ENCODE measurements around the gene STYK1. TPM values are rescaled to one million over a fixed set of nuclear protein-coding genes. Genes with fewer than 3 reads are reported as not detected.

The STYK1 gene
- polyA plus RNA-seq, 6 donors from 2014 or later = not detected

- Mint-ChIP-seq H3K9me3 (no peaks in the 10 kb centered on the region), H3K36me3 (no peaks in the 10 kb centered on the region), H3K27ac (no peak overlapping the region), H3K4me1 (no peaks in the 10 kb centered on the region), H3K4me3 (no peak overlapping the region), H3K27me3 (peaks cover 0 to 11% (median 0%) of the 10 kb centered on the region in 3 donors)
- ATAC-seq (ENCODE audit: low read depth in 2 of 2) = no peak
- DNase-seq = no peak
These were observed 38.5 kb downstream of the STYK1 start for GRCh38 chr12:10635306-10635705.

- Mint-ChIP-seq H3K4me1 (no peaks in the 10 kb centered on the region), H3K27ac (no peak overlapping the region), H3K9me3 (no peaks in the 10 kb centered on the region), H3K4me3 (no peak overlapping the region), H3K36me3 (no peaks in the 10 kb centered on the region), H3K27me3 (peaks cover 0 to 18% (median 0%) of the 10 kb centered on the region in 3 donors)
- no peak for ATAC-seq (ENCODE audit: low read depth in 2 of 2)
- DNase-seq = no peak
These were observed 39.4 kb downstream of the STYK1 start for GRCh38 chr12:10634427-10634826.

DNA sequence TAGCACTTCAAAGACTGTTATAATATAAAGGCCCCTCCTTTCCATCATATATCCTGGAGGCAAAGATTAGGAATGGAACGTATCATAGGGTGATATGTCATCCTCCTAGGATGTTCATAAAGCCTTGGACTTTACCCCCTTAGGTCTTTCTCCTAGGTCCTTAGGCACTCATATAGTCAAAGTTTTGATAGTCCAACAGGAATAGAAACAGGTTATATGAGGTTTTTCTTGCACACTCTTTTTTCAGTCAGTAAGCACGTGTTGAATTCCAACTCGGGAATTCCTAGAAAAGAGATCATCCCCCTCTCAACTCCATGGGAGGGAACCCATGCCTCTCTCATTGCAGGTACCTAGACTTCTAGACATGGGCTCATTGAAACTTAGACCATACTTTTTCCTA is 40.3 kb downstream of the STYK1 start:
- Mint-ChIP-seq H3K27ac (peak overlapping the region in 1 of 6 donors; percentile 13), H3K9me3 (no peaks in the 10 kb centered on the region), H3K27me3 (peaks cover 0 to 21% (median 0%) of the 10 kb centered on the region in 3 donors), H3K4me1 (no peaks in the 10 kb centered on the region), H3K36me3 (no peaks in the 10 kb centered on the region), H3K4me3 (no peak overlapping the region)
- no peak for ATAC-seq (ENCODE audit: low read depth in 2 of 2)
- no peak for DNase-seq

DNA sequence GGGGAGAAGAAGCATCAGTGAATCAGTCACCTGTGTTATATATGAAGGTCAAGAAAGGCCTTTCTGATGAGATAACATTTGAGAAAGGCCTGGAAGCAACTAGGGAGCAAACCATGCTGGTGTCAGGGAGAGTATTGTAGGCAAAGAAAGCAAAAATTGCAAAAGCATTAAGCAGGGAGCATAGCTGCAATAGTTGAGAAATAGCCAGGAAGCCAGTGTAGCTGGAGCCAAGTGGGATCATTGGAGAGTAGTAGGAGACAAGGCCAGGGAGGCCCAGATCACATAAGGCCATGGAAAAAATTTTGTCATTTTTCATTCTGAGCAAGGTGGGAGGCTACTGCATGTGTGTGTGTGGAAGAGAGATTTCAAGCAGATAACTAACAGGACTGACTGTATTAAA is 41.6 kb downstream of the STYK1 start:
- no peaks in the 10 kb centered on the region for H3K36me3 Mint-ChIP-seq
- H3K27me3 Mint-ChIP-seq = peaks cover 0 to 30% (median 4%) of the 10 kb centered on the region in 3 donors
- H3K9me3 Mint-ChIP-seq = no peaks in the 10 kb centered on the region
- no peak for DNase-seq
- no peaks in the 10 kb centered on the region for H3K4me1 Mint-ChIP-seq
- H3K4me3 Mint-ChIP-seq = no peak overlapping the region
- ATAC-seq (ENCODE audit: low read depth in 2 of 2) = no peak
- H3K27ac Mint-ChIP-seq = peak overlapping the region in 2 of 6 donors; percentile 0 to 33

GRCh38 chr12:10624605-10625004 is 49.2 kb downstream of the STYK1 start:
- H3K36me3 Mint-ChIP-seq = no peaks in the 10 kb centered on the region
- H3K9me3 Mint-ChIP-seq = no peaks in the 10 kb centered on the region
- no peaks in the 10 kb centered on the region for H3K4me1 Mint-ChIP-seq
- H3K27ac Mint-ChIP-seq = no peak overlapping the region
- peaks cover 8 to 41% (median 19%) of the 10 kb centered on the region in 3 donors for H3K27me3 Mint-ChIP-seq
- ATAC-seq (ENCODE audit: low read depth in 2 of 2) (no peak), DNase-seq (no peak)
- H3K4me3 Mint-ChIP-seq = no peak overlapping the region

- no peak overlapping the region for H3K4me3 Mint-ChIP-seq
These were observed 50.7 kb downstream of the STYK1 start for GRCh38 chr12:10623131-10623530.

GRCh38 chr12:10621278-10621677 is 52.6 kb downstream of the STYK1 start:
- DNase-seq (no peak), ATAC-seq (ENCODE audit: low read depth in 2 of 2) (no peak)
- Mint-ChIP-seq H3K27ac (no peak overlapping the region), H3K4me1 (no peaks in the 10 kb centered on the region), H3K27me3 (peaks cover 19 to 41% (median 22%) of the 10 kb centered on the region in 3 donors), H3K36me3 (no peaks in the 10 kb centered on the region), H3K9me3 (no peaks in the 10 kb centered on the region), H3K4me3 (no peak overlapping the region)

More at GRCh38 chr12:10623131-10623530, 50.7 kb downstream of the STYK1 start:
- no peaks in the 10 kb centered on the region for H3K4me1 Mint-ChIP-seq
- H3K27ac Mint-ChIP-seq = no peak overlapping the region
- no peaks in the 10 kb centered on the region for H3K36me3 Mint-ChIP-seq
- DNase-seq = no peak
- ATAC-seq (ENCODE audit: low read depth in 2 of 2) = no peak
- H3K9me3 Mint-ChIP-seq = no peaks in the 10 kb centered on the region
- H3K27me3 Mint-ChIP-seq = peaks cover 19 to 50% (median 25%) of the 10 kb centered on the region in 3 donors

- DNase-seq (no peak), ATAC-seq (ENCODE audit: low read depth in 2 of 2) (no peak)
- Mint-ChIP-seq H3K4me1 (no peaks in the 10 kb centered on the region), H3K36me3 (no peaks in the 10 kb centered on the region), H3K9me3 (no peaks in the 10 kb centered on the region), H3K4me3 (no peak overlapping the region), H3K27me3 (peaks cover 19 to 41% (median 22%) of the 10 kb centered on the region in 3 donors), H3K27ac (no peak overlapping the region)
These were observed 53.6 kb downstream of the STYK1 start for GRCh38 chr12:10620078-10620779.

DNA sequence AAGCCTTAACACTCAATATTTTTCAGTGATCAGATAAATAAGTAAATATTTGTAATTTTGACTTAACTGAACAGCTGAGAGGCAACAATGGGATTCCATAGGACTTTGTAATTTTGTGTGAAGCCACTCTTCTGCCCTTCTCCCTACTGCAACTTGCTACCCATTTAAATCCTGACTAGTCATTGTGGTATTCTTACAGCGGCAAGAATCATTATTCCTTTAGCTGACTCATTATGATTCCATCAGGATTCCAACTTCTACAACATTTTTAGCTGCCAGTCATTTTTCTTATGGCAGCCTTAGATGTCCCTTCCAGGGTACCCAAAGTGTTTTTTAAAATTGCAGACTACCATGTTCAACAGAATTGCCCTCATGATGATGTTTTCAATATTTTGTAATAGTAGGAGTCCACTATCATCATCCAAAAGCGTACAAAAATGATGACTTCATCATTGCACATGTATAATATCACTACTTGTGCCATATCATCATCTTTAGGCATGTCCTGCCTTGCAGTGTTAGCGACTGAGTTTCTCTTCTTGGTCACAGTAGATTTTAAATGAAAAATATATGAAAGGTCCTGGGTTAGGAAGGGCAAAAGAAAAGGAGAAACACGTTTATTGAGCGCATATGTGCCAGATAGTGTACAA is 55.4 kb downstream of the STYK1 start:
- no peak for ATAC-seq (ENCODE audit: low read depth in 2 of 2)
- peaks cover 0 to 1% (median 0%) of the 10 kb centered on the region in 7 donors for H3K9me3 Mint-ChIP-seq
- DNase-seq = no peak
- peaks cover 2 to 5% (median 2%) of the 10 kb centered on the region in 3 donors for H3K4me1 Mint-ChIP-seq
- peaks cover 19 to 41% (median 22%) of the 10 kb centered on the region in 3 donors for H3K27me3 Mint-ChIP-seq
- no peak overlapping the region for H3K27ac Mint-ChIP-seq
- H3K4me3 Mint-ChIP-seq = peak overlapping the region in 1 of 8 donors; percentile 30
- peaks cover 2 to 3% of the 10 kb centered on the region in 2 donors for H3K36me3 Mint-ChIP-seq

DNA sequence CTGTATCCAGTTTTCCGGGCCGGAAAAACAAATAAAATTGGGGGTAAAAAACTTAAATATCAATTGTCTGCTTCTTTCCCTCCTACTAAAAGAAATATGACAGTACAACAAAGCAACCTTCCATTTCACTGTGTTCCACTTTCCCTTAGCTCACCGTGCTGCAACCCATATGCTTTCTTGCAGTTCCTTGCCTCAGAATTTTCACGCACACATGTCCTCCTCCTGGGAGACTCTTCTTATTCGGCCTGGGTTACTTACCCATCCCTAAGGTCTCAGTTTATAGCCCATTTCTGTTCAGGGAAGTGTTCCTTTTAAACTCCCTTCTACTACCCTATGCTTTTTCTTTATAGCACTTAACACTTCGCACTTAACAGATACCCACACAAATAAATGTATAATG is 56.0 kb downstream of the STYK1 start:
- ATAC-seq (ENCODE audit: low read depth in 2 of 2) (no peak), DNase-seq (no peak)
- Mint-ChIP-seq H3K4me1 (peaks cover 7 to 11% (median 8%) of the 10 kb centered on the region in 3 donors), H3K27me3 (peaks cover 19 to 41% (median 22%) of the 10 kb centered on the region in 3 donors), H3K36me3 (peaks cover 4 to 7% of the 10 kb centered on the region in 2 donors), H3K27ac (no peak overlapping the region), H3K9me3 (peaks cover 0 to 4% (median 0%) of the 10 kb centered on the region in 7 donors), H3K4me3 (peak overlapping the region in 1 of 8 donors; percentile 3)

DNA sequence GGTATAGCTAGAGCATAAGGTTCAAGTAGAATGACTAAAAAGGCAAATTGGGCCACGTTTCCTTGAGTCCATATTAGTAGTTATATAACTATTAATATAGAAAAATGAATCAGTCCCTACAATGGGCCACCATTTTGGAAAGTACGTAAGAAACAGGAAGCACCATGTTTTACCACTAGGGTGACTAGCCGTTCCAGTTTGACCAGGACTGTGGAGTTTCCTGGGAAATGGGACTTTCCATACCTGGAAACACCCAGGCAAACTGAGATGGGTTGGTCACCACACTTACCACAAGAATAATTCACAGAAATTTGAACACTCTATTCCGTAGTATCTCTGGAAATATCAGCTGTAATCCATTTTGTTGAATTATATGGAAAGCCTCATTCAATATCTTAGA is 58.3 kb downstream of the STYK1 start:
- Mint-ChIP-seq H3K4me3 (peak overlapping the region in 2 of 8 donors; percentile 40 to 79), H3K27me3 (peaks cover 15 to 29% (median 19%) of the 10 kb centered on the region in 3 donors), H3K36me3 (peaks cover 4 to 7% of the 10 kb centered on the region in 2 donors), H3K27ac (peak overlapping the region in 1 of 6 donors; percentile 71), H3K4me1 (peaks cover 20 to 27% (median 20%) of the 10 kb centered on the region in 3 donors), H3K9me3 (peaks cover 0 to 4% (median 0%) of the 10 kb centered on the region in 7 donors)
- ATAC-seq (ENCODE audit: low read depth in 2 of 2) (no peak), DNase-seq (no peak)

GRCh38 chr12:10614056-10614370 is 59.8 kb downstream of the STYK1 start:
- ATAC-seq (ENCODE audit: low read depth in 2 of 2) (no peak), DNase-seq (no peak)
- Mint-ChIP-seq H3K4me3 (peak overlapping the region; percentile 97 to 100 (median 99)), H3K9me3 (peaks cover 0 to 4% (median 0%) of the 10 kb centered on the region in 7 donors), H3K27me3 (peaks cover 5 to 14% (median 5%) of the 10 kb centered on the region in 3 donors), H3K4me1 (peaks cover 20 to 27% (median 23%) of the 10 kb centered on the region in 3 donors), H3K27ac (peak overlapping the region; percentile 100), H3K36me3 (peaks cover 8 to 15% of the 10 kb centered on the region in 2 donors)

DNA sequence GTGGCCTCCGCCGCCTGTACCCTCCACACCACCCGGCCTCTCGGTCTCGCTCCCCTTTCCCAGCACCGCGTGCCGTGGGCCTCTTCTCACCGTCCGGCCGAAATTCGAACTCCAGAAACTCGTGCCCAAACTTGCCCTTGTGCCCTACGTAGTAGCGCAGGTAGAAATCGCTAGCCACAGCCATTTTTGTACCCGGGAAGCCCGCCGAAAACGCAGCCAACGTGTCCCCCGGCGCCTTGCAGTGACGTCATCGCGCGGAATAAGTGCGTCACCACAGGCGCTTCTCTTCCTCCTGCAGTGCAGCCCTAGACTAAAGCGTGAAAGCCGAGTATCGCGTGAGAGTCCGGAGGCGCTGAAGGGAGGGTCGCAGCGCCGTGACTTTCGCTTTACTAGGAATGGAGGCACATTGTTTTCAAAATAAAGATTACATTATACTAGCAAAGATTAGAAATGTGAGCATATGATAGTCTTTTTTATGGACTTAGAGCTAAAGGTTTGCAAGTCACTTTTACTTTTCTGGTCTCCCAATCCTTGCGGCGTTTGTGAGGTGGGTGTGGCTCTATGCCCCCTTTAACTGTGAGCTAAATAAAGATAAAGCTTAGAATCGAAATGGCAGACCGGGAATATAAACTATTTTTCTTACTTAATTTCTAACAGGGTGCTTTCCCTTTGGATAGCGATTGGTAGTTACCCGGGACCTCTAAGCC is 60.4 kb downstream of the STYK1 start, which contains the start of gene MAGOHB:
Gene MAGOHB (minus strand): TSS at position 261 of the 707 bp plus-strand sequence. CDS start 77 bp downstream, at position 184.
- ATAC-seq (ENCODE audit: low read depth in 2 of 2) = peak; percentile 93 to 95
- peak within 1 kb of the TSS; percentile 97 to 100 (median 99) for H3K4me3 Mint-ChIP-seq
- peak within 1 kb of the TSS; percentile 100 for H3K27ac Mint-ChIP-seq
- H3K36me3 Mint-ChIP-seq = peaks cover 8 to 15% of the 10 kb centered on the region in 2 donors
- peaks cover 0 to 4% (median 0%) of the 10 kb centered on the region in 7 donors for H3K9me3 Mint-ChIP-seq
- H3K27me3 Mint-ChIP-seq = peaks cover 2 to 9% (median 2%) of the 10 kb centered on the region in 3 donors
- peaks cover 20 to 27% (median 23%) of the 10 kb centered on the region in 3 donors for H3K4me1 Mint-ChIP-seq
- peak; percentile 96 for DNase-seq

Measured in naive B cell (primary cell).